Activated gamma-delta T cell treated with anti-CD3 and anti-CD28 coated beads, Interleukin-2, amount 50 U/mL, for 16 hours (primary cell): Measurements from ENCODE around the gene ZDHHC9.

Source experiments
- DNase-seq: peaks from one replicate; pipeline ENCODE4 v3.0.0-alpha.2; 2020; ENCODE audit warnings: low read depth

ZDHHC9 gene

DNA sequence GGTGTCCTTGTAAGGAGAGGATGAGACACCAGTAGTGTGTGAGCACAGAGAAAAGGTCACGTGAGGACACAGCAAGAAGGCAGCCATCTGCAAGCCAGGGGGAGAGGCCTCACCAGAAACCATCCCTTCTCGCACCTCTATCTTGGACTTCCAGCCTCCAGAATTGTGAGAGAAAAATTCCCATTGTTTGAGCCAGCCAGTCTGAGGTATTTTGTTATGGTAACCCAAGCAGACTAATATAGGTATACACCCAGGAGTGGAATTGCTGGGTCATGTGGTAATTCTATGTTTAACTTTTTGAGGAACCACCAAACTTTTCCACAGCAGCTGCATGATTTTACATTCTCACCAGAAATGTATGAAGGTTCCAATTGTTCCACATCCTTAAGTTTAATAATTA lies 25.6 kb downstream of the ZDHHC9 start:
- no peak for DNase-seq

DNA sequence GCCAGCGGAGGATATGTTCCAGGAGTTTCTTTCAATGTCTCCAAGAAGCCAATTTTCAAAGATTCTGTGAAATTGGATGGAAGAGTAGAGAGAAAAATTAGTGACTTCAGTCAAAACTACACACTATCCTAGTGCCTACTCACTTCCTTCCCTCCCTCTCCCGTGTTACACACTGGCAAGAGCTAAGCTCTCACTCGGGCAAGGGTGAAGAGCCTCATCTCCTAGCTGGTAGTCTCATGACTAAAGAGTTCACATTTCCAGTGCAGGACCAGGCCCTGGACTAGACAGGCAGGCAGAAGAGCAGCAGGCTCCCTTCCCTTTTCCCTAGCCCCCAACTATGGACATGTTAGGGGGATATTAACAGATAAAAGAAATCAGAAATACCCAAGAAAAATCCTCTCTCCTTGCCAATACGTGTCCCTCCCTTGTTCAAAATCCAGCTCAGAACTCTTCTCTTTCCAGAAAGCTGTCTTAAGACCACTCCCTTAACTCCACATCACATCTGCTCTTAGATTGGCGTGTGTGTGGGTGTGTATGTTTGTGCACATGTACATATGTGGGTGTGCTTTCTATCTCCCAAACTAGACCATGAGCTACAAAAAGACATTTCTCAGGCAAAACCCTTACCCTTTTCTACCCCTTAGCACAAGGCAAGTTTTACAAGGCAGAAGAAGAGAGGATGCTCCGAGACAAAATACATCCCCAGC lies 29.9 kb downstream of the ZDHHC9 start:
- DNase-seq = no peak

DNA sequence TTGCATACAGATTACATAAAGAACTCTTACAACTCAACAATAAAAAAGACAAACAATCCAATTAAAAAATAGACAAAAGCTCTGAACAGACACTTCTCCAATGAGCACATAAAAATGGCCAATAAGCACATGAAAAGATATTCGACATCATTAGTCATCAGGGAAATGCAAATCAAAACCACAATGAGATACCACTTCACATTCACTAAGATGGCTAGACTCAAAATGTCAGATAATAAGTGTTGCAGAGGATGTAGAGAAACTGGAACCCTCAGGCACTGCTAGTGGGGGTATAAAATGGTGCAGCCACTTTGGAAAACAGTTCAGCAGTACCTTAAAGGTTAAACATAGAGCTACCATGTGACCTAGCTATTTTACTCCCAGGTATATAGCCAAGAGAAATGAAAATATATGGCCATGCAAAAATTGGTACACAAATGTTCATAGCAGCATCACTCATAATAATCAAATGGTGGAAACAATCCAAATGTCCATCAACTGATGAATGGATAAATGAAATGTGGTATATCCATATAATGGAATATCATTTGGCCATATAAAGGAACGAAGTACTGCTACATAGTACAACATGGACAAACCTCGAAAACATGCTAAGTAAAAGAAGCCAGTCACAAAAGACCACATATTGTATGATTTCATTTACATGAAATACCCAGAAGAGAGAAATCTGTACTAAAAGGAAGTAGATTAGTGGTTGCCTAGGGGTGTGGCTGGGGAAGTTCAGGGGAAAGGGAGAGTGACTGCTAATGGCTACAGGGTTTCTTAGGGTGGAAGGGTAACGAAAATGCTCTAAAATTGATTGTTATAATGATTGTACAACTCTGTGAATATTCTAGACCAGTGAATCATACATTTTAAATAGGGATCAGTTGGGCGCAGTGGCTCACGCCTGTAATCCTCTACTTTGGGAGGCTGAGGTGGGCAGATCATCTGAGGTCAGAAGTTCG lies 34.6 kb downstream of the ZDHHC9 start:
- DNase-seq = no peak

DNA sequence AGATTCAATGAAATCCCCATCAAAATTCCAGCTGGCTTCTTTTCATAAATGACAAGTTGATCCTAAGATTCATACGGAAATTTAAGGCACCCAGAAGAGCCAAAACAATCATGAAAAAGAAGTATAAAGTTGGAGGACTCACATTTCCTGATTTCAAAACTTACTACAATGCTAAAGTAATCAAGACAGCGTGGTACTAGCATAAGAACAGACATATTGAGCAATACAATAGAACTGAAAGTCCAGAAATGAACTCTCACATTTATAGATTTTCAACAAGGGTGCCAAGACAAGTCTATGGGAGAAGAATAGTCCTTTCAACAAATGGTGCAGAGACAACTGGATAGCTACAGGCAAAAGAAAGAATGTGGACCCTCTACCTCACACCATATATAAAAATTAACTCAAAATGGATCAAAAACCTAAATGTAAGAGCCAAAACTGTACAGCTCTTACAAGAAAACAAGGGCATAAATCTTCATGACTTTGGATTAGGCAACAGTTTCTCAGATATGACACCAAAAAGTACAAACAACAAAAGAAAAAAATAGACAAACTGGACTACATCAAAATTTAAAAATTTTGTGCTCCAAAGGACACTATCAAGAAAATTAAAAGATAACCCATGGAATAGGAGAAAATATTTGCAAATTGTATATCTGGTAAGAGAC lies 35.4 kb downstream of the ZDHHC9 start:
- DNase-seq = no peak

DNA sequence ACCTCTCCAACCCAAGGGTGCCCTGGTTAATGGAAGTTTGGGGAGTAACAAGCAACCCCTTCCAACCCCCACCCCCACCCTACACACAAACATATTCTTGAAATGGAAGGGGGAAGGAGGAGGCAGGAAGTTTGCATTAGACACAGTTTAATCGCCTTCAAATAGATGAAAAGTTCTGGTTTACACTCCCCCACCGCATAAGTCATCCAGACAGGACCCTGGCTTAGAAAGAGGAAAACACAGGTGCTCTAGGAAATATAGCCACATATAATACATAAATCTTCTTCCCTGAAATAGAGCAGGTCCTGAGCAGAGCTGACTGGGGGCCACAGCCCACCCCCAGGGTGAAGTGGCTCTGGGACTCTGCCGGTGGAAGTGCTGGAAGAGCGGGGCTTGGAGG lies 38.9 kb downstream of the ZDHHC9 start:
- no peak for DNase-seq

DNA sequence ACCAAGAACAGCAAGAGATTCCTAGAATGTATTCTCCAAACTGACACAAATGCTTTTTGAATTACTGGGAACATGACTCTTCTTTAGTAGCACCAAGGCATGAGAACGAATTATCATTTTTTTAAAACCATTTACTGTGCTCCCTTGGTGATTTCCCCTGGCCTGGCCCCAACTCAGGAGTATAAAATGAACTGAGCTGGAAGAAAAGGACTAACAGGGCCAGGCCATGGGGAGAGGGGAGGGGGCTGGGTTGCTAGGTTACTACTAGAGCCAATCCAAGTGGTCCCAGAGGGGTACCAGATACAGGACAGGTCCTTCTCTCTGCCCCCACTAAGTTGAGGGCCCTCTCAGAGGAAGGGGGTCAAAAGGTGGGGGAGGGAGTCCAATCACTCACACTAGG lies 40.8 kb downstream of the ZDHHC9 start:
- DNase-seq = no peak

DNA sequence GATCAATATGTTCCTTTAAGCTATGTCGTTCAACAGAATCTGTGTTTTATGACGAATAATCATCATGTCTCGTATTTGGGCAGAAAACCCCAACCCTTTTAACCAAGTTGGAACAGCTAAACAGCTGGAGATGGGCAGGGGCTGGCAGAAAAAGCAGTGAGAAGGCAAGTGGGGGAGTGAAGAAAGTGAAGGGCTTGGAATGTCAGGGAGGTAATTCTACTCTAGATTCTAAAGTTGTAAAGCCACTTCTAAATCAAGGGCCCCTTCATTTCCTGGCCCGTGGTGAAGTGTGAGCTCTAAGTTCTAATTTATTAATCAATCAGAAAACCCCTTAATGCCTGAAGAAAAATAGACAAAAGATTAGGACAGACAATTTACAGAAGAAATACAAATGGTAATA lies 43.5 kb downstream of the ZDHHC9 start:
- DNase-seq = no peak

DNA sequence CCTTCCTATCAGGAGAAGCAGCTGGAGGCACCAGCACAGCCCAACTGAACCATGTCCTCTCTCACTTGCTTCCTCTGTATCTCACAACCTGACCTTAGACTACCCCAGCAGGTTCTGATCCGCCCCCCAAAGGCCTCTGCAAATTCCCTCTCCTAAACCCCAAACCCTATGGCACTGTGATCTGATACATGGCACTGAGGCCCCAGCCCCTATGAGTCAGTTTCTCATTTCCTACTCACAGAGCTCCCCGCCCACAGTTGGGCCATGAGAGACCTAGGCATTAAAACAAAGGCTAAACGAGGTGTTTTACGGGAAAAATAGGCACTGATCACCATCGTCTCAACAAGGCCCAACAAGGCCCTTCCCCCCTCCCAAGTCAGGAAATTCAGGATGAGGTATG lies 44.8 kb downstream of the ZDHHC9 start:
- no peak for DNase-seq

DNA sequence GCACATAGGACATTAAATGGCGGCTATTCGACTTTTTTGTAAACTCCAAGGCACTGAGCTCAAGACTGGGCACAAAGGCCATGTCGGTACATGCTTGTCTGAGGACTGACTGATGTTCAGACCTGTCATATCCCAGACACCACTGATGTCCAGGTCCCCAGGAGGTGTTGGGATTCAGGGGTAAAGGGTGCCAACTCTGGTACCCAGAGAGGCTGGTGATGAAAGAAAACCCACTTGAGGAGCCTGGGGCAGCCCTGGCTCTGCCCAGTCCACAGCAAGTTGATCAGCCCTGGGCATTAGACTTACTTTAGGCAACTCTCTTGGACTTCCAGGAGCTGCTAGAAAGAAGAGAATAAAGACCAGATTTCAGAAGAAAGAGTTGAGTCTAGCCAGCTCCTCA lies 45.2 kb downstream of the ZDHHC9 start:
- no peak for DNase-seq

DNA sequence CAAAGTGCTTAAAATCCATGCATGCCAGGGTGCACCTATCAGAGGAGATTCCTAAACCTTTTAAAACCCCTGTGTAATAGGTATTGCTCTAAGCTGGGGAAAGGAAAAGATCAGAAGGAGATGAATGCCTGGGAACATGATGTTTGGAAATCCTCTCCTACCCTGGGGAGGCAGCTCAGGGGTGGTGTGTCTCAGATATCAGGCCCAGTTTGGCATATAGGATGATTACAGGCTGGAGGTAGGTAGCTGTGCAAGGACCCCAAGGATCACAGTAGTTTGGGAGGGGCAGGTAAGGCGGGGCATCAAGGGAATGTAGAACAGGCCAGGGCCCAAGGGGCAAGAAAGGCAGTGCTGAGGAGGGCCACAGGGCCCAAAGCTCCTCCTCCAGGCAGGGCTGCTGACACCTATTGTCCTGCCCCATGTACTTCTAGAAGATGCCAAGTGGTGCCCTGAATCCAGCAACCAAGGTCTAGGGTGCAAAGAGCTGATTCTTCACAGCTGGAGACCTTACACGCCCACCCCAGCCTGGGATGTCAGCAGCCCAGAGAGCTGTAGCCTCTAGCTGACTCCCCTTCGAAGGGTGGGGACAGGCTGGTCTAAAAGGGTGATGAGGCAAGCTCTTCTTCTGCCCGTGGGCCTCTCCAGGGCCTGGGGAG lies 46.3 kb downstream of the ZDHHC9 start:
- no peak for DNase-seq

DNA sequence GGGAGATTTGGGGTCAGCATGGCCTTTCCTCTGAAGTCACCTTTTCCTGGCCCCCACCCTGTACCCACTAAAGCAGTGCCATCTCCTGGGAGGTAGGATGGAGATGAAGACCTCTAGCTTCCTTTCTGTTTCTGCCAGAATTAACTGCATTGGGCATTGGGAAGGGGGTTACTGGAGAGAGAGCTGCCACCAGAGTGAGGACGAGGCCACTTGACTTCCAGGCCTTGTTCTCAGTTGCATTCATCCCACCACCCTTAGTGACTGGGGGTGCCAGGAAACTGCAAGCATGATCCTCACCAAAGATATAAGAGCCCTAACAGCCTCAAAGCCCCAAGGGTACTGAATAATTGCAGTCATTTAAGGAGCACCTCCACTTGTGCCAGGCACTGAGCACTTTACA lies 48.1 kb downstream of the ZDHHC9 start:
- no peak for DNase-seq

DNA sequence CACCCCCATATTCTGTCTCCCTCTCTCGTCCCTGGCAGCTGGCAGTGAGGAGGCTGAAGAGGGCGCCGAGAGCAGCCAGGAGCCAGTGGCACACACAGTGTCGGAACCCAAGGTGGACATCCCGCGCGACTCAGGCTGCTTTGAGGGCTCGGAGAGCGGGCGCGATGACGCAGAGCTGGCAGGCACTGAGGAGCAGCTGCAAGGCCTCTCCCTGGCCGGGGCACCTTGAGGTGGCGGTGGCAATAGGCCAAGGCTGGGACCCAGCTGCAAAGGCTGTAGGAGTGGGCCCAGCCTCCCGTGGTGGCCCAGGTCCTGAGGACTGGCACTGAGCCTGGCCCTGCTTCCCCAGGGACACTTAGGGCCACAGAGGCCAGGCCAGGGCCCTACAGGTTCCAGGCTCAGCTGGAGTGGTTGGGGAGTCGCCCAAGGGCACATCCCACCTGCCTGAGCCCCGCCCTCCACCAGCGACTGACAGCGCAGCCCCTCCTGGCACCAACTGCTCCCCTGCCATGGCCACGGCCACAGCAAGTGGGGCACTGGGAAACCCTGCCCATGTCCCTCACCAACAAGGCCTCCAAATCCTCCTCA lies 50.0 kb downstream of the ZDHHC9 start:
- no peak for DNase-seq

DNA sequence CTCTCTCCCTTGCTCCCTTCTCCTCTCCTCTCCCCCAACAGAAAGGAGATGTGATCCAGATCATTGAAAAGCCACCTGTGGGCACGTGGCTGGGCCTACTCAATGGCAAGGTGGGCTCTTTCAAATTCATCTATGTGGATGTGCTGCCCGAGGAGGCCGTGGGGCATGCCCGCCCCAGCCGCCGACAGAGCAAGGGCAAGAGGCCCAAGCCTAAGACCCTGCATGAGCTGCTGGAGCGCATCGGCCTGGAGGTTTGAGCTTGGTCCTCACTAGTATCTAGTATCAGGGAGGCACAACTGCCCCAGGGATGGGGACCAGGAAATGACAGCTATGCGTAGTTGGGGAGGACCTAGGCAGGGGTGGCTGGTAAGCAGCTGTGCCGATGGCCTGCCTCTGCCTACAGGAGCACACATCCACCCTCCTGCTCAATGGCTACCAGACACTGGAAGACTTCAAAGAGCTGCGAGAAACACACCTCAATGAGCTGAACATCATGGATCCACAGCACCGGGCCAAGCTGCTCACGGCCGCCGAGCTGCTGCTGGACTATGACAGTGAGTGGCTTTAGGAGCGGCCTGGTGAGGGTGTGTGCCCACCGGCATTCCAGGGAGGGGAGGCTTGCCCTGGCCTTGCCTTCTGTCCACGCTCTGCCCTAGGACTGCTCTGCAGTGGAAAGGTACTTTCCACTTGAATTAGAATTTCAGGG lies 50.9 kb downstream of the ZDHHC9 start:
- DNase-seq = no peak

DNA sequence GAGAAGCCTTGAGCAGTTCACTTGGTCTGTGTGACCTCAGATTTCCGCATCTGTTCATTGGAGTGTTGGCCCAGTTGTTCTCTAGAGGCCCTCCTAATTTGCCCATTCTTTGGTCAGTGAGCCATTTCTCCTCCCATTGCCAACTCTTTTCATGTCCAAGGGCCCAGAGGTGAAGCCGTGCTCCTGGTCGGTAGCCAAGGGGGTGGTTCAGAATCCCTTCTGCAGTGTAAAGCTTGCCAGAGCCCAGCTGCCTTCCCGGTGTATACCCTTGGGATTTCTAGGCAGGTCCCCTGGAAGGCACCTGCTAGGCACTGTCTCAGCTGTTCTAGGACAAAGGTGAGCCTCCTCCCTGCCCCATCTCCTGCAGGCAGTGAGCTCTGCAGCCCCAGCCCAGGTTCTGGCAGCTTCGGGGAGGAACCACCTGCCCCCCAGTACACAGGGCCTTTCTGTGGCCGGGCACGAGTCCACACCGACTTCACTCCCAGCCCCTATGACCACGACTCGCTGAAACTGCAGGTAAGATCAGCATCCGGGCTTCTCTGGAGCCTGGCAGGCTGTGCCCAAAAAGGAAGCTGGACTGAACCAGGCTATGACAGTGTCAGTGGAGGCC lies 51.6 kb downstream of the ZDHHC9 start:
- no peak for DNase-seq

DNA sequence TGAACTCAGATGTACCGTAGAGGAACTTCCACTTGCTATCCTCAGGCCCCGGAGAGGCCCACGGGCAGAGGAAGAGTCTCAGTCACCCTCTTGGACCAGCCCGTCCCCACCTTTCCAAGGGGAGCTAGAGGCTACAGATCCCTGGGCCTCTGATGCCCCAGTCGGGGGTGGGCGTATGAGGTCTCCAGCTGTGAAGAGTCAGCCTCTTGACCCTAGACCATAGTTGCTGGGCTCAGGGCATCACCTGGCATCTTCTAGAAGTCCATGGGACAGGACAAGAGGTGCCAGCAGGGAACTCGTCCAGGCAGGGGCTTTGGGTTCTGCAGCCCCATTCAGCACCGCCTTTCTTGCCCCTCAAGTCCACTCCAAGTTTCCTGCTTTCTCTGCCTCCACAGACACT lies 52.4 kb downstream of the ZDHHC9 start:
- no peak for DNase-seq

DNA sequence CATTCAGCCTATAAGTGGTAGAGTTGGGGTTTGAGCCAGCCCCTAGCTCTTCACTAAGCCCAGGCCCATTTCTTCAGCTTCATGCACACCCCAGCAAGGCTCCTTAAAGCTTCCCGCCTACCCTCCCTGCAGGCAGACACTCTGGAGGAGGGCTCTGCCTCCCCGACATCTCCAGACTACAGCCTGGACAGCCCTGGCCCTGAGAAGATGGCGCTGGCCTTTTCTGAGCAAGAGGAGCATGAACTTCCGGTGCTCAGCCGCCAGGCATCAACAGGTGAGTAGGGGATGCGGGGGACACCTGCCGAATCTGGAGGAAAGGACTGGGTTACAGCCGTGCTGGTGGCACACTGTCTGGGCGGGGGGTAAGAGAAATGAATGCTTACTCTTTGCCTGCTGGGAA lies 52.9 kb downstream of the ZDHHC9 start:
- DNase-seq = no peak

DNA sequence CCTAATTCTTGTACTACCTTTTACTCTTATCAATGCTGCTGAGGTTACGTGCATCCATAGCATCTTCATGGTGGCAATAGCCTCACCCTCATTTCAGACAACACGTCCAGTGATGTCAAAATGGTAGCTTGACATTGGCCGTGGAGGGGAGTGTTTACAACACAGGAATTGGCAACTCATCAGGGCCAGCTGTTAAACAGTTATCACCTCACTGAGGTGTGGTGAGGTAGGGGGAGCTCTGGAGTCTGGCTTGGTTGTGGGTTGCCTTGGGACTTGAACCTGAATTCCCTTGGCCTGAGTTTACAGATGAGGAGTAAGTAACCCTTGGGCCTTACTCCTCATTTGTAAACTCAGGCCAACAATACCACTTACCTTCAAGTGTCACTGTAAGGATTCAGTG lies 53.5 kb downstream of the ZDHHC9 start:
- DNase-seq = no peak

DNA sequence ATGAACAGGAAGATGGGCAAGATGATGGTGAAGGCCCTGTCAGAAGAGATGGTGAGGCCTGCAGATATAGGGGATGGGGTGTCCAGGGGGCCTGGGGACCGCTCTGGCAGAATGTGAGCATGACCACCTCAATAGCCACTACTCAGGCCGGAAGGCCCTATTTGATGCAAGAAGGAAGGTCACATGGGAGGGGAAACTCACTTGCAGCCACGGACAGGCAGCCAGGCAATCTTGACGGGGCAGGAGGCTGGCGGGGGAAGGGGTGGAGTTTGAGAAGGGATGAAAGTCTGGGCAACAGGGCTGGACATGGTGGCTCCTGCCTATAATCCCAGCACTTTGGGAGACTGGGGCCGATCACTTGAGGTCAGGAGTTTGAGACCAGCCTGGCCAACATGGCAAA lies 55.2 kb downstream of the ZDHHC9 start:
- no peak for DNase-seq

DNA sequence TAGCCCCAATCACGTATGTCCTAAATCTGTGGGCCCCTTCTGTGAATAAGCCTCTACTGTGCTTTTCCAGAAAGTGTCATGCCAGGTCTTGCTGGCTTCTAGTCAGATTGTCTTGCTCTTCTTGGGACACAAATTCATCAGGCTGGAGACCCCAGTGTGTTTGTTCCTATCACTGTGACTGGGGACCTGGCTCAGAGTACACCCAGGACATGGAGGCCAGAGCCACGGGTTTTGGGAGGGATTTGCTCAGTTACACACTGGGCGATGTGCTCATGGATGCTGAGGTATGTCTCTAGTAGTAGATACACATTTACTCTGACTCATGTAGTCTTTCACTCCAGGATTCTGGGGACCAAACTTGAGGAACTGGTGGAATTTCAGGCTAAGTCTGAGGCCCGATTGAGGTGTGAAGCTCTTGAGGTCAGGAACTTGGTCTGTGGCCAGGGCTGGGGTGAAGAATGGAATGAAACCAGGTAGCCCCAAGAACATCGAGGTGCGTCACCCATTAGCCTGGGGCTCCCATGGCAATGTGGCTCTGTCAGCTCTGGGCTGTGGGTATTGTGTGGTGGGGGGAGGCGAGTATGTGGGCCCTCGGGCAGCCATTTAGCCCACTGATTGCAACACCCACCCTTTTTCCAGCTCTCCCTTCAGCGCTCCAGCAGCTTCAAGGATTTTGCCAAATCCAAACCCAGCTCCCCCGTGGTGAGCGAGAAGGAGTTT lies 56.2 kb downstream of the ZDHHC9 start:
- DNase-seq = no peak

DNA sequence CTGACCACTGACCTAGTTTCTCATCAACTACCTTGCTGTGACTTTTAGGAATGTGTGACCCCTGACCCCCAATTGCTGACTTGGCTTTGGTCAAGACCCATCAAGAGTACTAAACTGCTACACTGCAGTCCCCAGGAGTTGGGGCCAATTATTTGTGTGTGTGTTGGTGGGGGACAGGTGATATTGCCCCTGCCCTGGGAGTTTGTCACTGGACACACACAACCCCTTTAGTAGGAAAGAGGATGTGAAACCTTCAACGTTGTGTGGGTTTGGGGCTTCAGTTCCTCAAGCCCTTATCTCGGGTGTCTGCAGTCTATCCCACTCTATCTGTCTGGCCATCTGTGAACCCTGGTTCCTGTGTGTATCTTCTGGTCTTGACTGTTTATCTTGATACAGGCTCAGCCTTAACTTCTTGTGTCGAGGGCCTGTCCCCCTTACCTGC lies 57.5 kb downstream of the ZDHHC9 start:
- DNase-seq = no peak
